ENCODE data around the gene TCF7L2.

TCF7L2 gene

DNA sequence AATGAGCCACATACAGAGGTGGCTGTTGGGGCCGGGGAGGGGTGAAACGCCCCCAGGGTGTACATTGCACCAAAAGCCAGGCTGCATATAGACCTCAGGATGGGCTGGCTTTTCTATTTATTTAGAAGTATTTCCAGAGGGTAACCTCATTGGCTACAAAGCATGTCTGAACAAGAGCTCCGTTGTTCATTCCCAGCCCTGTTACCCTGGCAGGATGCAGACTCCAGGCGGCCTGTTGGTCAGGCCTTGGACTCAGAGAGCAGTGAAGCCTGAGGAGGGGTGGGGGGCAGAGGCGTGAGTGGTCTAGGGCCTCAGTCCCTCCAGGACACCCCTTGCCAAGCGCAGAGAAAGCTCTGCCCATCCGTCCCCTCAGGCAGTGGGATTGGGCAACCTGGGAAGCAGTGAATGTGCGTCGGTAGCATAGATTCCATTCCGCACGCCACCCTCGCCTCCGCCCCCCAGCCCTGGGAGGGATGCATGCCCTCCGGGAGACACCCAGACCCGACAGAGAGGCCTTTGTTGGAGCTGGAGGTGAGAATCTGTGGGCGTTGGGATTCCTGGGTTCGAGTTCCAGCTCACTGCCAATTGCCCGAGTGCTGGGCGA is 41.9 kb downstream of the TCF7L2 start:
- no peak for DNase-seq (ENCODE audit: low read depth in 3 of 3, low spot score in 1 of 3)

- DNase-seq (ENCODE audit: low read depth in 3 of 3, low spot score in 1 of 3) = no peak
Observed at GRCh38 chr10:112996462-112996861, 46.4 kb downstream of the TCF7L2 start.

- DNase-seq (ENCODE audit: low read depth in 3 of 3, low spot score in 1 of 3) = no peak
Observed at GRCh38 chr10:112999102-112999501, 49.1 kb downstream of the TCF7L2 start.

DNA sequence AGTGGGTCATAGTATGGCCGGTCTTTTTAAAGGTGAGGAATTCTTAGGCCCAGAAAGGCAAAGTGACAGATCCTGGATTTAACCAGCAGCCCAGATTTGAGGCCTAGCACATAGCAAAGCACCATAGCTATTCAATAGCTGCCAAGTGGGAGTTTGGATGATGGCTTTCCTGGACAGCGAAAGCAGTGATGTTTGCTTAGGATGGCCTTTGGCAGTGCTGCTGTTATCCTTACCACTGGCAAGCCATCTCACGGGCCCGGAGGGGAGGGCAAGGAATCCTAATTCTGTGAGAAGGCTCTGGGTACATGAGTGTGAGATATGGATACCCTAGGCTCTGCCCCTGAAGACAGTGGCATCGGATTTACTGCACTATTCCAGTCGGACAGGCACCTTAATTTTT is 50.4 kb downstream of the TCF7L2 start:
- no peak for DNase-seq (ENCODE audit: low read depth in 3 of 3, low spot score in 1 of 3)

DNA sequence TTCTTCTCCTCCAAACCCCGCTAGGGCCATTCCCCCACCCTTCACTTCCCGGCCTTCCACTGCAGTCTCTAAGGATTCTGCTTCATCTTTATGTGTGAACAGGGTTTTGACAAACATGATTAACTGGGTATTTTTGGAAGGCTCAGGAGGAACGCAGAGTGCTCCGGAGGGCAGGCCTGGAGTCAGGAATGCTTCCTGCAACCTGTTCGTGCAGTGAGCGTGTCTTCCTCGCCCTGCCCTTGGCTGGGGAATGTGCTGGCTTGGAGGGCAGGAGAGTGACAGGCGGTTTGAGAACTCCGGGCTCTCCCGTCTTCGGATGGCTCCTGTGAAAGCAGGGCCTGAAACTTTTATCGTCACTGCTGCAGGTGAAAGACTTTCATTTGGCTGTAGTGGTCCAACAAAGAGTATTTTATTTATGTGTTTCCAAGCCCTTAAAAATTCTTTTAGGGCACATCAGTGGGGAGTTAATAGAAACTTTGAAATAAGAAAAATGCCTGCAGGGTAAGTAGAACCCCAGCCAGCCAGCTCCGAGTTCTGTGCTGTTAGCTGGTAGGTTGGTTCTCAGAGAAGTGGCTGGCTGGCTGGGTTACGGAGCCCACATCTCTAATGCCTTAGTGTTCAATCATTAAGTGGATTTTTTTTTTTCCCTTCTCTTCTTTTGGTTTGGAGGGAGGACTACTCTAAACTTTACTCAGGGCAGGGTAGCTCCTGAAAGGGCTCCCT is 51.0 kb downstream of the TCF7L2 start:
- no peak for DNase-seq (ENCODE audit: low read depth in 3 of 3, low spot score in 1 of 3)

- DNase-seq (ENCODE audit: low read depth in 3 of 3, low spot score in 1 of 3) = no peak
Observed at GRCh38 chr10:113001599-113002448, 51.8 kb downstream of the TCF7L2 start.

DNA sequence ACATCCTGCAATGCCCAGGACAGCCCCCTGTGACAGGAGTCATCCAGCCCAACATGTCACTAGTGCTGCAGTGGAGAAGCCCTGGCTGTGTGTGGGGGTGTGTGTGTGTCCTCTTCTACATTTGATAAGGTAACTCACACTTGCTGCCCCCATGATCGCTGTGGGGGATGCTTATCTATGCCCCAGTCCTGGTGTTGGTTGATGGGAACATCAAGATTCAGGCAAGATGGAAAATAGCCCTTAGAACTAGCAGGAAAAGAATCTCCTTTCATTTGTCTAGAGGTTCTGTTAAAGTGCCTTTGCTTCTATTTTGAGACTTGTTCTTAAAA is 52.4 kb downstream of the TCF7L2 start:
- DNase-seq (ENCODE audit: low read depth in 3 of 3, low spot score in 1 of 3) = no peak

DNA sequence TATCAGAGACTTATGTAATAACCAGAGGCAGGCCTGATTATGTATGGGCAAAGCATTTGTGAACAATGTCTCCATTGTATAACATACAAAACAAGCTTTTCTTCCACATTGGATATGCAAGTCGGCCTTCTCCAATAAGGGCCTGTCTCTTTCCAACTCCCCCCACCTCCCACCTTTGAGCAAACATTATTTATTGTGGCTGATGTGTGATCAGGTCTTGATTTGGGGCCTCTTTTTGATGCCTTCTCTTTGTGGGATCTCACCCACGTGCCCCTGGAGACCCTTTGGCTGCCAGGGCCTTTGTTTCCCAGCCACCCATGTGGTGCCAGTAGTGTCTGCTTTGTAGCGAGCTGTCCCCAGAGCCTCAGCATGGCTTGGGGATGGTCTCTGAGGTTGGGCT is 53.0 kb downstream of the TCF7L2 start:
- DNase-seq (ENCODE audit: low read depth in 3 of 3, low spot score in 1 of 3) = no peak

GRCh38 chr10:113004069-113004618 is 54.1 kb downstream of the TCF7L2 start:
- no peak for DNase-seq (ENCODE audit: low read depth in 3 of 3, low spot score in 1 of 3)

- no peak for DNase-seq (ENCODE audit: low read depth in 3 of 3, low spot score in 1 of 3)
Observed at GRCh38 chr10:113005380-113005779, 55.3 kb downstream of the TCF7L2 start.

DNA sequence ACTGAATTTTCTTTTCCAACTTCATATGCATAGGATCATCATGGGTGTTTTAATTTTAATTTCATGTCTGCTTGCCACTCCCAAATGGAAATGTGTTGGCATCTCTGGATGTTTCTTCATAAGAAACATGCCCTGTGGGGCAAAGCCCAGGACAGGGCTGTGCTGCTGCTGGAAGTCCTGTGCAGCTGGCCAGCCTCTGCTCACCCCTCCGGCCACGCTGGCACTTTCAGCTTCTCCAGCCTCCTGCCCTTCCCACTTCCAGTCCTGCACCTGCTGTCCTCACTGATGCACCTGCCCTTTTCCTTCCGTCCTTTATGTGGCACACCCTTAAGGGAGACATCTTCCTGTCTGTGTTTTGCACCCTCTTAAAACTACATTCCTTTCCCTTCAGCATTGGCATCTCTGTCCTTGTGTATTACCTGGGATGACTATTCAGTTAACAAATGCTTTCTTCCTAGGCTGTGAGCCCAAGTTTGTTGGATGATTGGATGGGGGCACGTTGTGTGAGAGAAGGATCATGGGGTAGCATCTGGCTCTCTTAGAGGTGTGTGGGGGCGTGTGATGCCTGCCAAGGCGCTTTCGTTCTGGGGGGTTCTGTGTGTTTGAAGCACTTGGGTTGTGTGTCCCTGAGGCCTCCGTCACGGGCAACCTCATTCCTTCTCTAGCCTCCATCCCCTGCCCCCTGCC is 56.8 kb downstream of the TCF7L2 start:
- DNase-seq (ENCODE audit: low read depth in 3 of 3, low spot score in 1 of 3) = no peak

- DNase-seq (ENCODE audit: low read depth in 3 of 3, low spot score in 1 of 3) = no peak
Observed at GRCh38 chr10:113007343-113007771, 57.3 kb downstream of the TCF7L2 start.

- no peak for DNase-seq (ENCODE audit: low read depth in 3 of 3, low spot score in 1 of 3)
Observed at GRCh38 chr10:113007821-113008220, 57.8 kb downstream of the TCF7L2 start.

DNA sequence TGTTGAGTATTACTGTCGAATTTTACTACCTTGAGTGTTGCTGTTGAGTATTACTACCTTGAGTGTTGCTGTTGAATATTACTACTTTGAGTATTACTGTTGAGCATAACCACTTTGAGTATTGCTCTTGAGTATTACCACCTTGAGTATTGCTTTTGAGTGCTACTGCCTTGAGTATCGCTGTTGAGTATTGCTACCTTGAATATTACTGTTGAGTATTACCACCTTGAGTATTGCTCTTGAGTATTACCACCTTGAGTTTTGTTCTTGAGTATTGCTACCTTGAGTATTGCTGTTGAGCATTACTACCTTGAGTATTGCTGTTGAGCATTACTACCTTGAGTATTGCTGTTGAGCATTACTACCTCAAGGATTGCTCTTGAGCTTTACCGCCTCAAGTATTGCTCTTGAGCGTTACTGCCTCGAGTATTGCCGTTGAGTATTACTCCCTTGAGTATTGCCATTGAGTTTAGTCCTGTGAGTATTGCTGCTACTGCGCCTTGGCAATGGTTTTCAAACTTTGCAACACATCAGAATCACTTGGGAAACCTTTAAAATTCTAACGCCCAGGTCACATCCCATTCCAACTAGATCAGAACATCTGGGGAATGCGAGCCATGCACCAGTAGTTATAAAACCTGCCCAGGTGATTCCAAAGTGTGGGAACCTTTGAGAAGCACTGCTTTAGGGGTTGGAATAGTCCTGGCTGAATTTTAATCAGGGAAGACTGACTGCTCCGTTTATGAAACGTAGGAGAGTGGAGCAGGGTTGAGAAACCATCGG is 61.7 kb downstream of the TCF7L2 start:
- DNase-seq (ENCODE audit: low read depth in 3 of 3, low spot score in 1 of 3) = no peak

DNA sequence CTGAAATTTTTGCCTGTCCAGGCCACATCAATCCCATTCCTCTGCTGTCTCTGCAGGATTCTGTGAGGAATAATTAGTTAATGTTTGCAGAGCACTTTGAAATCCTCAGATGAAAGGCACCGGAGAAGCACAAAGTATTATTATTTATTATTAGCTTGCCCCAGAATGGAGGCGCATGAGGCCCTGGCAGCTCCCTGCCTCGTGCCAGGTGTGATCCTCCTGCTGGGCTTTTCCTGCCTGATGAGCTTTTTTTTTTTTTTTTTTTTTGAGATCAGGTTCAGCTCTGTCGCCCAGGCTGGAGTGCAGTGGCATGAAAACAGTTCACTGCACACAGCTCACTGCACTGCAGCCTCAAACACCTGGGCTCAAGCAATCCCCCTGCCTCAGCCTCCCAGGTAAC is 65.2 kb downstream of the TCF7L2 start:
- no peak for DNase-seq (ENCODE audit: low read depth in 3 of 3, low spot score in 1 of 3)

DNA sequence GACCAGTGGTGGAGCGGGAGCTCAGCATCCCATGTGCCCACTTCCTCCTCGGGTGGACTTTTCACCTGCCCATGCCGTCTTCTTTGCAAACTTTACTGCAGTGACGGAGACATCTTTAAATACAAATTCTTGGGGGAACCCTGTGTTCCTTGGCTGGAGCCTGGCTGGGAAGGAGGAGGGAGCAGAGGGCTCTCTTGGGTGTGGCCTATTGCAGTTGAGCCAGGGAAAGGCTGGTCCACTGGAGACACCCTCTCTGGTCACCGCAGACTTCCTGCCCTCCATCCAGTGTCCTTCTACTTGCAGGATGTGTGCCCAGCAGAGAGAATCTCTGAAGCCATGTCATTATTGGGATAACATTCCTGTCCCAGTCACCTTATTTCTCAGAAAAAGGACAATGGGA is 67.3 kb downstream of the TCF7L2 start:
- no peak for DNase-seq (ENCODE audit: low read depth in 3 of 3, low spot score in 1 of 3)

DNA sequence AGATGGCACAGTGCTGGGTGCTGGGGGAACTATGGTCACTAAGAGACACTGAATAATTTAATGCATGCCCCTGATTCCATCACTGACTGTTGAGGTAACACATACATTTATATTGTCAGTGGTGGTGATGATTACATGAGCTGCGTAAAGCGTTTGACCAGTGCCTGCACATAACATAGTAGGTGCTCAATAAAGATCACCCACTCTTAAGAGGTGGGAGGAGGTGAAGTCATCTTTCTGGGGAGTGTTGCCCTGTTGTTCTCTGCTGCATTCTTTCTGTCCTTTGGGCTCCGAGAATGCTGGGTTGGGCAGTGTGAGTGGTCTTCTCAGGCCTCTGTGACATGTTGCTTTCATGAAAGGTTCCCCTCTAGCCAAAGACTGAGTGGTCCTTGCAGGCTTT is 68.0 kb downstream of the TCF7L2 start:
- DNase-seq (ENCODE audit: low read depth in 3 of 3, low spot score in 1 of 3) = no peak

- no peak for DNase-seq (ENCODE audit: low read depth in 3 of 3, low spot score in 1 of 3)
Observed at GRCh38 chr10:113019096-113019495, 69.0 kb downstream of the TCF7L2 start.

- DNase-seq (ENCODE audit: low read depth in 3 of 3, low spot score in 1 of 3) = no peak
Observed at GRCh38 chr10:113019692-113020474, 69.8 kb downstream of the TCF7L2 start.

- DNase-seq (ENCODE audit: low read depth in 3 of 3, low spot score in 1 of 3) = no peak
Observed at GRCh38 chr10:113020475-113020753, 70.4 kb downstream of the TCF7L2 start.
